Measurements from ENCODE around the gene FANCG.

- TF ChIP-seq, protein P1, sequence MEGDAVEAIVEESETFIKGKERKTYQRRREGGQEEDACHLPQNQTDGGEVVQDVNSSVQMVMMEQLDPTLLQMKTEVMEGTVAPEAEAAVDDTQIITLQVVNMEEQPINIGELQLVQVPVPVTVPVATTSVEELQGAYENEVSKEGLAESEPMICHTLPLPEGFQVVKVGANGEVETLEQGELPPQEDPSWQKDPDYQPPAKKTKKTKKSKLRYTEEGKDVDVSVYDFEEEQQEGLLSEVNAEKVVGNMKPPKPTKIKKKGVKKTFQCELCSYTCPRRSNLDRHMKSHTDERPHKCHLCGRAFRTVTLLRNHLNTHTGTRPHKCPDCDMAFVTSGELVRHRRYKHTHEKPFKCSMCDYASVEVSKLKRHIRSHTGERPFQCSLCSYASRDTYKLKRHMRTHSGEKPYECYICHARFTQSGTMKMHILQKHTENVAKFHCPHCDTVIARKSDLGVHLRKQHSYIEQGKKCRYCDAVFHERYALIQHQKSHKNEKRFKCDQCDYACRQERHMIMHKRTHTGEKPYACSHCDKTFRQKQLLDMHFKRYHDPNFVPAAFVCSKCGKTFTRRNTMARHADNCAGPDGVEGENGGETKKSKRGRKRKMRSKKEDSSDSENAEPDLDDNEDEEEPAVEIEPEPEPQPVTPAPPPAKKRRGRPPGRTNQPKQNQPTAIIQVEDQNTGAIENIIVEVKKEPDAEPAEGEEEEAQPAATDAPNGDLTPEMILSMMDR (conservative IDR thresholded peaks at IDR 0.05; ENCODE audit: low read length) = no peak
- no peak for TF ChIP-seq EZH2phosphoT487 (IDR thresholded peaks at IDR 0.05; ENCODE audit: borderline replicate concordance)
Measured at GRCh38 chr9:35106343-35106730, 26.6 kb upstream of the FANCG start.
